GM21526 (cell line): ENCODE measurements around the gene VPS35L.

ENCODE experiments used
- ATAC-seq: cut with Tn5 transposase; IDR thresholded peaks from one replicate; pipeline ENCODE4 v1.9.1; 2021; ENCODE audit warnings: moderate library complexity; ENCODE audit not compliant: unreplicated experiment, low FRiP score

Gene VPS35L

DNA sequence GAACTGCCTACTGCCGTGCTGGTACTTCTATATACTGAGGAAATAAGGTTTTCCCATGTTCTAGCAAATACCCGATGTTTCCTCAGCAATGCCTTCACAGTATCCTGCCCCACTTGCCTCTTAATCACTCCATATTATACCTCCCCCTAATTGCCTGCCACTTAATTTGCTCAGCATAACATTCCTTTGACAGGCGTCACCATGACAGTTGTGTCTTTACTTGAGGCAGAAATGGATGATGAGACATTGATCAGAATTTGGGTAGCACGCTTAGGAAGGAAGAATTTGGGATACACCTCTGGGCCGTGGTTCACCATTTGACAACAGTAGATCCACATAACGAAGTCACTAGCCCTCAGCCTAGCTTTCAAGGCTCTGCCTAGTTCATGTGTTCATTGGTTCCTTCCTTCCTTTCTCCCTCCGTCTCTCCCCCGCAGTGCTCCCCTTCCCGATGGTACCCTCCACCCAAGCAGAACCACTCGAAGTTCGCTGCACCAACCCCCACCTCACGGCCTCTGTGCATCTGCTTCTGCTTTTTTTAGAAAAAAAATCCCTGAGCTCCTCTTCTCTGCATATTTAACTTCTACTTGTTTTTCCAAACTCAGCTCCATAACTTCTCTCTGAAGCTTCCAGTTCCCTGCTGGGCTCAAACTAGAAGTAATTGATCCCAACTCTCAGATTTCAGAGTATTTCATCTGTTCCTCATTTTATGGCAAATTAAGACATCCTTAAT is 182.0 kb downstream of the VPS35L start:
- ATAC-seq = no peak

DNA sequence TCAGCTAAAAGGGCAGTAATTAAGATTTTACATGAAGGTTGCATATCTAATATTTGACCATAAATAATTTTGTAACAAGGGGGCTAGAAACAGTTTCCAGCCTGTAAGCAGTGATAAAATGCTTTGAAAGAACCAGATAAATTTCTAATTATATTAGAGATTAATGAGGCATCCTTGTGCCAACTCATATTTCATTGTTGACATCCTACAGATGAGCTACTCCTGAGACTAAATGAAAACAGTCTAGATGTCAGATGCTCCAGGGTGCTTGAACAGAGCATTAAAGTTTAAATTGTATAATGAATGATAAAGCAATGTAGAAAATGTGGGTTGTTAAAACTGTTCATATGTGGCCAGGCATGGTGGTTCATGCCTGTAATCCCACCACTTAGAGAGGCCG is 185.9 kb downstream of the VPS35L start:
- no peak for ATAC-seq

DNA sequence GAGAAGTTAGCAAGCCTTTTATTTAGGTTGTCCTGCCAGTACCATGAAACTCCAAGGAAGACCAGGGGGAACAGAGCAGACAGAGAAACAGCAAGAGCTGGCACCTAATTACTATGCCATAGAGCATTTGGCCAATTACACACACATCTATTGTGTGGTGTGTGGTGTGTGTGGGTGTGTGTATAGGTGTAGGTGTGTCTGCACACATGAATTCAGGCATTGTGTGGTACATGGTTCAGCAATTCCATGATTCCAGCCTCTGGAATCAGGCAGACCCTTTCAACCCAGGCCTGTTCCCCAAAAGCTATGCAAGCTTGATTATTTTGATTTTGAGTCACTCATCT is 188.3 kb downstream of the VPS35L start:
- no peak for ATAC-seq

DNA sequence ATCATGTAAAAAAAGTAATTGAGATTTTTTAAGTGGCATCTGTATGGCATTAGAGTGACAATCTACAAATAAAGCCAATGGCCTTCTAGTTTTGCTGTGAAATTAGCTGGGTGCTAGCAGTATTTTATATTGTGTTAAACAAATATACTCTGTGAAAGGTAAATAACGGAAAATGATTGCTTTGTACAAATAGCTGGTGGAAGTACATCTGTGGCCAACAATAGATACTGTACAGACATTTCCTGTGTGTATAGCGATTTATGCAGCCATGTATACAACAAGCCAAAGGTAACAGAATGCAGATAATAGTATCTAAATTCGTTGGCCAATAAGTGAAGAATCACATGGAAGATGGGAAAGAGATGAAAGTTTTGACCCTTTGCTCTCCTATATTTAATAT is 189.2 kb downstream of the VPS35L start:
- ATAC-seq = no peak

DNA sequence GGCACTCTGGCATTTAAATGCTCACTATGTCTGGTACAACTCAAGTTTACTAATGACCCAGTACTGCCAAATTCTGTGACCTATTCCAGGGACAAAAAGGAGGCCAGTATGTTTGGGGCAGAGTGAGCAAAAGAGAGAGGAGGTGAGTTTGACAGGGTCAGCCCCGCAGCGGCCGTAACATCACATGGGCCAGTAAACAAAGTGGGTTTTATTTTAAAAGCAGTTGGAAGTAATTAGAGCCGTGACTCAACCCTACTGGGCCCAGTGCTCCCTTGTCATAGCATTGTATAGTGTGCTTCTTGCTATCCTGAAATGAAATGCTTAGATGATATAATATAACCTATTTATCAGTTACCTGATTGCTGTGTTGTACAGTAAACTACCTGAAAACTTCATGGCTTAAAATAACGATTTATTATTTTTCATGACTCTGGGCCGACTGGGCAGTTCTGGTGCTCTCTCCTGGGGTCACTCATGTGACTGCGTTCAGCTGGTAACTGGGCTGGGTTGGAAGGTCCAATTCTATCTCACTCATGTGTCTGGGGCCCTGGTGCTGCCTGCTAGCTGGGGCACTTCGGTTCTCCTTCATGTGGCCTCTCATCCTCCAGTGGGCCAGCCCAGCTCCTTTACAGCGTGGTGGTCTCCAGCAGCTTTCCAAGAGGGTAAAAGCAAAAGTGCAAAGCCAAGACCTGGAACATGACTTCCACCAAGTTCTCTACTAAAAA is 189.9 kb downstream of the VPS35L start:
- ATAC-seq = no peak

DNA sequence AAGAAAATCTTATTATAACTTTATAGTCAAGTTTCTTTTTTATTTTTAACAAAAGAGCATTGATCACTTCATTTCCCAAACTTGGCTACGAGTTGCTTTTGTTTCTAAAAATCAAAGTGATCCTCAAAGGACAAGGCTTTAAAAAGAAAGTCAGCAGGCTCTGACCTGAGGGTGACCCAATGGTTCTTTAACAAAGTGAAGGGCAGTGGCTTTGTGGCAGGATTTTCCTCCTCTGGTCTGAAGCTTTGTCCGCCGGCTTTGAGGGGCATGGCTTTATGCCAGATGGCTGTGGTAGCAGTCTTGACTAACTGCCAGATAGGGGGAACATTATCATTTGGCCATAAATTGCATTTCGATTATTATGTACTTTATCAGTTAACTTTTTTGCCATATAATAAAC is 191.1 kb downstream of the VPS35L start:
- ATAC-seq = no peak

DNA sequence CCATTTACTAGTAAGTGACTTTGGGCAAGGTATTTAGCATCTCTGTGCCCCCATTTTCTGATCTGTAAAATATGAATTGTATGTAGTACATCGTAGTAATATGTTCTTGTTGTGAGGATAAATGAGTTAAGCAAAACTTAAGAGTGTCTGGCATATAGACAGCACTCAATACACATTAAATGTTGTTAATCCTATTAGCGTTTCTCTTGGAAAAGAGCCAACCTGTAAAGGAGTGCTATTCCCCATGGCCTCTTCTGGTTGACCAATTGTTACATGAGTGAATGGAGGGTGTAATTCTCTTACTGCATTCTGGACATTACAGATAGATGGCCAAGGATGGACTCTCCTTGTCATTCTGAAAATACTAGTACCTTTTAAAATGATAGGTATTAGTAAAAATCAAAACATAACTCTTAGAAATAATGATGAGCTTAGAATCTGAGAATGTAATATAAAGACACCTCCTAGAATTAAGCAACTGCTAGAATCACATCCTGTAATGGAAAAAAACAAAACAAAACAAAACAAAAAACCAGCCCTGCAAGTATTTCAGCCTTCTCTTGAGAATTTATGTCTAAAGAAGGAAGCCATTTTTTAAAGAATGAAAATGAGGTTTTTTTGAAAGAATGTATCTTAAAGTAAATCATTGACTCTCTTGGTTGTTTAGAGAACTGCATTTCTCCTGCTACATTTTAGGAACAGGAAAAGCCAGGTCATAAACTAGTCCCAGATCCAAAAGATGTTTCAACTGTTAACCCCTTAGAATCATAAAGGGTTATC is 193.1 kb downstream of the VPS35L start:
- ATAC-seq = no peak

DNA sequence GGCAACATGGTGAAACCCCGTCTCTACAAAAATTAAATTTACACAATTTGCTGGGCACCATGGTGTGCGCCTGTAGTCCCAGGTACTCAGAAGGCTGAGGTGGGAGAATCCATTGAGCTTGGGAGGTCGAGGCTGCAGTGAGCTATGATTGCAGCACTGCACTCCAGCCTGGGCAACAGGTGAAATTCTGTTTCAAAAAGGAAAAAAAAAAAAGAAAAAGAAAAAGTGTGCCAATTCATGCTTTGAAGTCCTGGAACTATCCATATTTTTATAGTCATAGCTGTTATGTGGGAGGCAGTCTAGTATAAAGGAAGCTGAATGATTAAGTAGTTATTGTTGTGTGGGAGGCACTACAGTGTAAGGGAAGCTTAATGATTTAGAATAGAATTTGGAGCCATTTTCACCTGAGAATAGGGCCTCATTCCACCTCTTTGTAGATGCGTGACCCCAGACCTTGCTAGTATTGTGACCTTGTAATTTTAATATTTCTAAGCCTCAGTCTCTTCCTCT is 194.1 kb downstream of the VPS35L start:
- no peak for ATAC-seq
